ENCODE measurements around the gene KANSL1L.

- TF ChIP-seq POLR2A (IDR thresholded peaks at IDR 0.05): no peak
- TF ChIP-seq POLR2AphosphoS5 (IDR thresholded peaks at IDR 0.05): no peak
- TF ChIP-seq CTCF (IDR thresholded peaks at IDR 0.05): no peak
These were observed 167.8 kb downstream of the KANSL1L start for GRCh38 chr2:210003359-210003758.
